Transverse colon (tissue), 4 donors: ENCODE measurements around the gene HLA-A. TPM values are rescaled to one million over a fixed set of nuclear protein-coding genes. Genes with fewer than 3 reads are reported as not detected.

ENCODE experiments used
- DNase-seq: peaks from one replicate; pipeline ENCODE4 v3.0.0-alpha.2; 2019
- H3K27ac ChIP-seq, 4 donors: fragments of 200-600 bp; sonication (generic); 2 replicates each; pipeline ENCODE4 v1.5.1; 2016 to 2018; ENCODE audit warnings: inconsistent platforms in 4 of 4
- H3K27me3 ChIP-seq: fragments of 200-600 bp; sonication (generic); 2 replicates; pipeline ENCODE4 v1.5.1; 2017; ENCODE audit warnings: inconsistent platforms
- H3K36me3 ChIP-seq, 4 donors: fragments of 200-600 bp; sonication (generic); 2 replicates each; pipeline ENCODE4 v1.5.1; 2017 to 2019; ENCODE audit warnings: inconsistent platforms in 4 of 4
- H3K4me1 ChIP-seq, 4 donors: fragments of 200-600 bp; sonication (generic); 2 replicates each; pipeline ENCODE4 v1.5.1; 2017 to 2020; ENCODE audit warnings: inconsistent platforms in 4 of 4
- H3K4me3 ChIP-seq, 4 donors: fragments of 200-600 bp; sonication (generic); 1 replicate in 1 of 4; 2 replicates in 3 of 4; pipeline versions ENCODE4 v1.5.1 to v1.6.1; 2017 to 2019; ENCODE audit warnings: inconsistent platforms in 4 of 4
- H3K9me3 ChIP-seq, 2 donors: fragments of 200-600 bp; sonication (generic); 2 replicates each; pipeline ENCODE4 v1.5.1; 2017 to 2019; ENCODE audit warnings: inconsistent platforms in 2 of 2
- EP300 ChIP-seq: sonication (generic); formaldehyde crosslinking; IDR thresholded peaks from one replicate; pipeline ENCODE4 v1.6.1; 2017; ENCODE audit warnings: antibody characterized with exemption, low read depth
- POLR2A ChIP-seq: fragments of 450-650 bp; IDR thresholded peaks from one replicate; pipeline ENCODE4 v1.6.1; 2016; ENCODE audit warnings: antibody characterized with exemption, mild to moderate bottlenecking, moderate library complexity
- POLR2AphosphoS5 ChIP-seq, 3 donors: sonication (generic); formaldehyde crosslinking; IDR thresholded peaks; one replicate each; pipeline ENCODE4 v1.6.1; 2016; ENCODE audit warnings: antibody characterized with exemption in 3 of 3
- WGBS, 2 donors: methylation state at CpG; one replicate each; pipeline ENCODE4 v1.1.5; 2018; ENCODE audit warnings: low coverage in 1 of 2; 5-methylcytosine and 5-hydroxymethylcytosine counted together
- in situ Hi-C, 4 donors: fragments of 200-750 bp; cut with MboI; loops; one replicate each; pipeline versions ENCODE4 v1.15.0 to v1.15.1; 2017; ENCODE audit warnings: low sequenced_read_pairs in 3 of 4, low pct_ligation_motif_present in 1 of 4, low pct_unique_long_range_greater_than_20kb in 1 of 4
- intact Hi-C: fragments of 100-400 bp; cut with DNase I; formaldehyde crosslinking; loops from one replicate; pipeline ENCODE4 v1.15.1; 2023; ENCODE audit warnings: low total_unique reads
- total RNA-seq, 4 donors: library from RNA; depleted of rRNA; stranded (reverse); fragments of >200 nt; gene quantifications; one replicate each; pipeline ENCODE4 v1.1.0, GENCODE V29; 2016
- TF ChIP-seq, protein P1 (sequence below), 5 experiments: fragments of 200-600 bp in 3 of 5; fragments of 450-650 bp in 2 of 5; sonication (generic) in 3 of 5; IDR thresholded peaks; 1 replicate in 2 of 5; 2 replicates in 3 of 5; pipeline ENCODE4 v1.5.1; 2016 to 2017; ENCODE audit warnings: antibody characterized with exemption in 5 of 5, inconsistent platforms in 3 of 5, mild to moderate bottlenecking in 2 of 5, moderate library complexity in 1 of 5

The HLA-A gene
- total RNA-seq, 4 donors from 2014 or later, result 733 to 1,932 (median 1,470) TPM

DNA sequence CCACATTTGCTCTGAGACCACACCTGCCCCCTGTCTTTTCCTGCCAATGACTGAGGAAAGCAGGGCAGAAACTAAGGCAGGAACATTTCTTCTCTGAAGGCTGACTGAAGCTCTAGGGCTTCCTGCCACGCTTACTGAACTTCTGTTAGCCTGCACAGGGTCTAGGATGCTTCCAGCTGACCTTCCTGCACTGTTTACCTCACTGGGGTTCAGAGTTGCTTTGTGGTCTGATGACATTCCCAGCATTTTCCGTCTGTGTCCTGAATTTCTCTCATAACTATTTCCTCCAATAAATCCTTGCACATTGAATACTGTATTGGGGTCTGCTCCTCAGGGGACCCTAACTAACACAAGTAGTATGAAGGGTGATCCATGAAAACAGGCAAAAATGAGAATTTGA lies 29.5 kb upstream of the HLA-A start:
- no peak overlapping the region for H3K27ac ChIP-seq
- in situ Hi-C loops, result no loop called here
- H3K9me3 ChIP-seq, result no peaks in the 10 kb centered on the region
- TF ChIP-seq POLR2A (no peak), EP300 (no peak), POLR2AphosphoS5 (IDR thresholded peaks at IDR 0.05) (no peak)
- TF ChIP-seq, protein P1, sequence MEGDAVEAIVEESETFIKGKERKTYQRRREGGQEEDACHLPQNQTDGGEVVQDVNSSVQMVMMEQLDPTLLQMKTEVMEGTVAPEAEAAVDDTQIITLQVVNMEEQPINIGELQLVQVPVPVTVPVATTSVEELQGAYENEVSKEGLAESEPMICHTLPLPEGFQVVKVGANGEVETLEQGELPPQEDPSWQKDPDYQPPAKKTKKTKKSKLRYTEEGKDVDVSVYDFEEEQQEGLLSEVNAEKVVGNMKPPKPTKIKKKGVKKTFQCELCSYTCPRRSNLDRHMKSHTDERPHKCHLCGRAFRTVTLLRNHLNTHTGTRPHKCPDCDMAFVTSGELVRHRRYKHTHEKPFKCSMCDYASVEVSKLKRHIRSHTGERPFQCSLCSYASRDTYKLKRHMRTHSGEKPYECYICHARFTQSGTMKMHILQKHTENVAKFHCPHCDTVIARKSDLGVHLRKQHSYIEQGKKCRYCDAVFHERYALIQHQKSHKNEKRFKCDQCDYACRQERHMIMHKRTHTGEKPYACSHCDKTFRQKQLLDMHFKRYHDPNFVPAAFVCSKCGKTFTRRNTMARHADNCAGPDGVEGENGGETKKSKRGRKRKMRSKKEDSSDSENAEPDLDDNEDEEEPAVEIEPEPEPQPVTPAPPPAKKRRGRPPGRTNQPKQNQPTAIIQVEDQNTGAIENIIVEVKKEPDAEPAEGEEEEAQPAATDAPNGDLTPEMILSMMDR (IDR thresholded peaks at IDR 0.05), result no peak
- no peaks in the 10 kb centered on the region for H3K4me1 ChIP-seq
- intact Hi-C loops, result no loop called here
- no peak overlapping the region for H3K4me3 ChIP-seq
- no peaks in the 10 kb centered on the region for H3K27me3 ChIP-seq
- H3K36me3 ChIP-seq, result no peaks in the 10 kb centered on the region
- WGBS, 2 donors, result 59 to 70% methylated on average over 2 of the region's 2 CpGs
- DNase-seq, result no peak

DNA sequence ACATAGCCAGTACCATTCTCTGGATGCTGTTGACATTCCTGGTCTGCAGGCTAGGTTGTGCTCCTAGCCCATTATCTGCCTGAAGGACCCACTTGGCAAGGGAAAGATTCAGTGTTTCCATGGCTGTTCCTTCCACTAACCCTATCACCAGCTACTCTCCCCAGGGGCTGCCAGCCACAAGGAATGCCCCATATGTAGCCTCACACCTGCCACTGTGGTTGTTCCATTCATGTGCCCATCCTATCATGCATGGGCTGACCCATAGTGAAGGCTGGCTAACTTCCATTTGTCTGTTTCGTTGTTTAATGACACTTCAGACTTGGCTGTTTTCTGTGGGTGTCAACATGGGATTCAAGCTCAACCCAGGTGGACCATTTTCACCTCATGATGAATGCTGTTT lies 25.6 kb upstream of the HLA-A start:
- Histone ChIP-seq H3K36me3 (no peaks in the 10 kb centered on the region), H3K4me1 (no peaks in the 10 kb centered on the region), H3K9me3 (no peaks in the 10 kb centered on the region), H3K27ac (no peak overlapping the region), H3K27me3 (no peaks in the 10 kb centered on the region), H3K4me3 (no peak overlapping the region)
- TF ChIP-seq, protein P1 (IDR thresholded peaks at IDR 0.05), result no peak
- TF ChIP-seq POLR2A (no peak), EP300 (no peak), POLR2AphosphoS5 (IDR thresholded peaks at IDR 0.05) (no peak)
- in situ Hi-C loops (no loop called here), intact Hi-C loops (no loop called here)
- no peak for DNase-seq
- 73% methylated on average over 1 of the region's 1 CpG; no CpG with 5 or more reads in 1 of the 2 donors for WGBS, 2 donors

DNA sequence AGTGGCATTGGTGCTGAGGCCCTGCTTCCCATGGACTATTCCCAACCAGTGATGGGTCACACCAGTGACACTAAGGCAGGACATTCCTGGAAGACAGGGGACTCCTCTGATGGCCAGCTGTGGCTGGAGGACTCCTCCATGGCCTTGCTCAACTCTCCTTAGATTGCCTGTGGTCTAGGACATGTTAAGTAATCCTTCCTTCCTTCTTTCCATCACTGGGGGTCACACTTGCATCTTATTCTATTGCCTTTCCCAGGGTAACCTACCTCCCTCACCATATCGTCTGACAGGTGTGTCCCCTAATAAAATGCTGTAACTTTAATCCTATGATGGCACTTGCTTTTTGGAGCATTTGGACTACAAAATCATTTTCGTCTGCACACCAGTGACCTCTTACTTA lies 24.5 kb upstream of the HLA-A start:
- TF ChIP-seq POLR2AphosphoS5 (IDR thresholded peaks at IDR 0.05) (no peak), EP300 (no peak), POLR2A (no peak)
- TF ChIP-seq, protein P1 (IDR thresholded peaks at IDR 0.05), result no peak
- no peak overlapping the region for H3K27ac ChIP-seq
- no peak for DNase-seq
- in situ Hi-C loops, result no loop called here
- no peak overlapping the region for H3K4me3 ChIP-seq
- no peaks in the 10 kb centered on the region for H3K36me3 ChIP-seq
- 40 to 61% methylated on average over 2 of the region's 2 CpGs for WGBS, 2 donors
- intact Hi-C loops, result no loop called here
- no peaks in the 10 kb centered on the region for H3K4me1 ChIP-seq
- H3K27me3 ChIP-seq, result no peaks in the 10 kb centered on the region
- no peaks in the 10 kb centered on the region for H3K9me3 ChIP-seq

DNA sequence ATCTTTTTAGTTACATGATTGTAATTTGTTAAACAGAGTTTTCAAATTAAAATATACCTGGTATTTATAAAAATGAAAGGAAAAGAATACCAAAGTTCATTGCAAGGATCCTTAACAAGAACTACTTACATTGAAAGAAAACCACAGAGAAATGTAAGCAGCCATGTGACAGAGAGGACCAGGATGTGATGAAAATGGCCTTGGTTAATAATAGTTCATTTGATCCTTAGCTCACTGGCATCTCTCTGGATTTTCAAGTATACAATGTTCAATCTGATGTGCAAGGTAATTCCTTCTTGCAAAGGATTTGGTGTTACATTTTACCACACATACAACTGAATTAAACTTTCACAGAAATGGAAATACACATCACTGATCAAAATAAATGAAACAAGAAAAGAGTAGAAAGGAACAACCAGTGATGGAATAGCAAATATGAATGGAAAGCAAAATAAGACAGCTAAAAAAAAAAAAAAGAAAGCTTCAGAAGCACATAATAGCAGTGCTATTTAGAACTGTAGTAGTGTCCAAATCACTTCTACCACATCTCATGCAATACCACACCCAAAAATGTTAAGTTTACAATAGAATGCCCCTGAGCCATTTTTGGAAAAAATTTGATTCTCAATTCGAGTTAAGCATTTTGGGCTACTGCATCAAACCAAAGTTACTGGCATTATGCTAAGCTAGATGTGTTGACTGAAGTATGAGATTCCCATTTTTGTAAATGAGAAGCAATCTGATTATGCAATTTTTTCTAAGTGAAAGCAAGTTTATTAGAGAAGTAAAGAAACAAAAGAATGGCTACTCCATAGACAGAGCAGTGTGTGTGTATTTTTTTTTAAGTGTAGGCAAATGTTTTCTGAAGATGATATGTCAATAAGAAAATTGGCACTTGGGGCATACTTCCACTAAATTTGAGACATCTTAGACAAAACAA lies 22.6 kb upstream of the HLA-A start:
- no peaks in the 10 kb centered on the region for H3K9me3 ChIP-seq
- in situ Hi-C loops, result no loop called here
- no peak overlapping the region for H3K27ac ChIP-seq
- H3K4me3 ChIP-seq, result no peak overlapping the region
- no peak for DNase-seq
- H3K36me3 ChIP-seq, result no peaks in the 10 kb centered on the region
- intact Hi-C loops, result no loop called here
- H3K4me1 ChIP-seq, result no peaks in the 10 kb centered on the region
- TF ChIP-seq EP300, result no peak
- TF ChIP-seq, protein P1 (IDR thresholded peaks at IDR 0.05), result no peak
- no peak for TF ChIP-seq POLR2AphosphoS5 (IDR thresholded peaks at IDR 0.05)
- TF ChIP-seq POLR2A, result no peak
- WGBS, 2 donors, result 50 to 63% methylated on average over 1 of the region's 1 CpG
- no peaks in the 10 kb centered on the region for H3K27me3 ChIP-seq
